Large intestine (tissue), 3 donors: ENCODE measurements around the gene PLXNA3. TPM values are rescaled to one million over a fixed set of nuclear protein-coding genes. Genes with fewer than 3 reads are reported as not detected.
"Not testable (repeated sequence)": the region's sequence is repeated elsewhere in the genome, so short reads cannot be mapped to it uniquely, and the experiment has no call there.

Source experiments
- DNase-seq, 2 donors: peaks; one replicate each; pipeline versions ENCODE4 v3.0.0 to v3.0.0-alpha.2; 2013
- H3K27ac ChIP-seq: one replicate; pipeline ENCODE4 v1.5.1; 2013; ENCODE audit warnings: low read length
- H3K27me3 ChIP-seq: 2 replicates; pipeline ENCODE4 v1.6.1; 2013; ENCODE audit warnings: low read length; ENCODE audit not compliant: control insufficient read depth, insufficient read depth
- H3K36me3 ChIP-seq: 2 replicates; pipeline ENCODE4 v1.6.1; 2013; ENCODE audit warnings: low read length; ENCODE audit not compliant: control insufficient read depth, insufficient read depth
- H3K4me1 ChIP-seq: one replicate; pipeline ENCODE4 v1.6.1; 2013; ENCODE audit warnings: low read length; ENCODE audit not compliant: control insufficient read depth, insufficient read depth
- H3K4me3 ChIP-seq: one replicate; pipeline ENCODE4 v1.5.1; 2013; ENCODE audit warnings: low read length
- H3K9me3 ChIP-seq: one replicate; pipeline ENCODE4 v1.6.1; 2013; ENCODE audit warnings: mild to moderate bottlenecking, low read depth, low read length, moderate library complexity; ENCODE audit not compliant: control insufficient read depth
- WGBS: methylation state at CpG from one replicate; pipeline ENCODE4 v1.1.5; 2013; ENCODE audit warnings: low lambda C conversion rate; ENCODE audit not compliant: insufficient coverage; 5-methylcytosine and 5-hydroxymethylcytosine counted together
- polyA plus RNA-seq: library from polyadenylated mRNA; unstranded; fragments of 120-200 nt; gene quantifications from one replicate; pipeline ENCODE4 v1.2.1, GENCODE V29; 2013

Gene PLXNA3
- polyA plus RNA-seq, 1 donor = 37.2 TPM

DNA sequence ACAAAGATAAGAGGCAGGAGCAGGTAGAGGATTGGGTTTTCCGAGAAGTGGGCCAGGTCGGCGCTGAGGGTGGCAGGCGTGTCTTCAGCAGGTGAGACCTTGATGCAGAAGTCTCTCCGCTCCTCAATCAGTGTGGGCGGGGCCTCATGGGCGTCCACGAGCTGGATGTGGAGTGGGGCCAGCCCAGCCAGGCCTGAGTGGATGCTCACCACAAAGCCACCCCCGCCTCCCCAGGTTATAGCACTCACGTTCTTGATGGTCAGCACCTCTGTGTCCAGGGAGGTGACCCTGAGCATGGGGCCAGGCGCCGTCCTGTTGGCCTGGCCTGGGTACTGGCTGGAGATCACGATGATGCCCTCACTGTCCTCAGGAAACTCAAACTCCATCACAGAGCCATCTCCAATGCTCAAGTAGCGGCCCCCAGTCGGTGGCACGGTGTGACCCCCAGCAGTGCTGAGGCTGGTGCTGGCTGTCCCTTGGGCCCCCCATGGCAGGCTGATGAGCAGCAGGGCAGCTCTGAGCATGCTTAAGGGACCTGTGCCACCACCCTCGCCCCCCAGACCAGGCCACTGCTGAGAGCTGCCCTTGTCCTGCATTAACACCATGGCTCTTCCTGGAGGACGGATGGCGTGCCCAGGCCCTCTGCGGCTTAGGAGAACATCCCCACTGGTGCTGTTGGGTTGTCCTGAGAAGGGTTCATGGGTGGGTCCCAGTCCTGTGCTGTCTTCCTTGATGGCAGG is 30.4 kb downstream of the PLXNA3 start:
- H3K36me3 ChIP-seq = peaks cover 19% of the 10 kb centered on the region
- peaks cover 24% of the 10 kb centered on the region for H3K4me1 ChIP-seq
- DNase-seq = no peak
- no CpG with 5 or more reads among the region's 20 CpGs for WGBS
- H3K27me3 ChIP-seq = no peaks in the 10 kb centered on the region
- H3K27ac ChIP-seq = no peak overlapping the region
- H3K9me3 ChIP-seq = no peaks in the 10 kb centered on the region
- no peak overlapping the region for H3K4me3 ChIP-seq

DNA sequence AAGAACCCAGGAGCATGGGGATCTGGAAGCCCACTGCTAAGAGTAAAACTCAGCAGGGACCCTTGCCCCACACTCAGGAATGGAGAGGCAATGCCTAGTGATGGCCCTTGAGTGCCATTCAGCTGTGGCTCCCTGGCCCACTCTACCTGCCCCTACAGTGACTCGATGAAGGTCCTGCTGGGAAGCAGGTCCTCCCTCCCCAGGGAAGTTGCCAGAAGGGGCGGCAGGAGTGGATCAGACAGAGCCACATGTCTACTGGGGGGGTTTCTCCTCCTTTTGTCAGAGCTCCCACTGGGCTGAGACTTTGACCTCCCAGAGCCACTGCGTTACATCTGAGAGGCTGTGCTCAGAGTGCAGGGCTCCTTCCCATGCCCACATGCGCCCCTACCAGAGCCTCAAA is 31.1 kb downstream of the PLXNA3 start:
- peak overlapping the region; percentile 64 for H3K4me3 ChIP-seq
- no peak for DNase-seq

DNA sequence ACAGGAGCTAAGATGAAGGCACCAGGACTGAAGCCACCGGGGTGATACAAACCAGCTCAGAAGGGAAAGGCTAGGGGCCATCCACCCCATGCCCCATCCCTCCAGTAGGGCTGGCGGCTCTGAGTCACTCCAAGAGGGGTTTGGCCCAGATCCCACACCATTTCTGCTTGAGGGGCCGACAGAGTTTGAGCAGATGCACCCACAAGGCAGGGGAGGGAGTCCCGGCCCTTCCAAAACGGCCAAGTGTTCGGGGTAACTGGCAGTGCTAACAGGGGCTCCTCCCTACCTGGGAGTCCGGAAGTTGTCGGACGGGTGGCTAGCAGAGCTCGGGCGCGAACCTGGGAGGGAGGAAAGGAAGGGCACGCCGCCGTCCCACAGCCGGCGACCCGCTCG is 31.9 kb downstream of the PLXNA3 start:
- H3K4me3 ChIP-seq = peak overlapping the region; percentile 64
- whole genome bisulfite sequencing = no CpG with 5 or more reads among the region's 19 CpGs
- peaks cover 20% of the 10 kb centered on the region for H3K4me1 ChIP-seq
- peaks cover 8% of the 10 kb centered on the region for H3K36me3 ChIP-seq
- H3K27me3 ChIP-seq = no peaks in the 10 kb centered on the region
- peak in 1 of 2 donors; percentile 39 for DNase-seq
- no peaks in the 10 kb centered on the region for H3K9me3 ChIP-seq
- peak overlapping the region; percentile 70 for H3K27ac ChIP-seq

More for the DNA sequence above, 31.1 kb downstream of the PLXNA3 start:
- no CpG with 5 or more reads among the region's 4 CpGs for WGBS
- no peaks in the 10 kb centered on the region for H3K9me3 ChIP-seq
- H3K36me3 ChIP-seq = peaks cover 16% of the 10 kb centered on the region
- peaks cover 24% of the 10 kb centered on the region for H3K4me1 ChIP-seq
- no peaks in the 10 kb centered on the region for H3K27me3 ChIP-seq
- H3K27ac ChIP-seq = no peak overlapping the region

DNA sequence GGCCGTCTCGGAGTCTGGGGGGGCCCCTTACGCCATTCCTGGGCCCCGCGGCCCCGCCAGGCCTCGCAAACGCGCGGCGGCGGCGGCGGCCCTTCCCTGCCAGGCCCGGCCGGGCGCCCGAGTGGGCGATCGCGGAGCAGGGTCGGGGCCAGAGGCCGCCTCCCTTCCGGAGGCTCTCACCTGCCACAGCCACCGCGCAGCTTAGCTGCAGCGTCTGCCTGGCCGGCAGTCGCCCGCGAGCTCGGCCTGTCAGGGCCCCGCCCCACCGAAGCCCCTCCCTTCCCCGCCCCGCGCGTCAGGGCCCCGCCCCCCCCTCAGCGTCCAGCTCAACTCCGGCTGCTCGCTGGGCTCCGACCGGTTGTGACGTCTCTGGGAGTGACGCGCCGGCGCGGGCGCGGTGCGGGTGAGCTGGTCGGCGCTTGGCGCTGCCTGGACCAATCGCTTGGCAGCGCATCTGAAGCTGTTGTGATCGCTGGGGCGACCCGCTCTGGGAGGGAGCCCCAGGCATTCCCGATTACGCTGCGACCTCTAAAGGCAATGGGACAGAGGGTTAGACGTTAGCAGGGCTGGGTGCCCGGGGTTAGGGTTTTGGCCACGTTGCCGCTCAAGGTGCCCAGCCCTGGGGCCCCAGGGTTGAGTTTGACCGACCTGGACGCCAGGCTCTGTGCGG is 32.5 kb downstream of the PLXNA3 start, which contains the start of gene SLC10A3:
SLC10A3 (minus strand) TSS at position 216 of the 670 bp plus-strand sequence. CDS start 1,689 bp downstream, outside the sequence.
- Histone ChIP-seq H3K4me1 (peaks cover 14% of the 10 kb centered on the region), H3K27me3 (no peaks in the 10 kb centered on the region), H3K9me3 (no peaks in the 10 kb centered on the region), H3K27ac (peak within 1 kb of the TSS; percentile 99), H3K4me3 (peak within 1 kb of the TSS; percentile 83), H3K36me3 (peaks cover 5% of the 10 kb centered on the region)
- no CpG with 5 or more reads among the region's 71 CpGs for WGBS
- DNase-seq = peak; percentile 93

DNA sequence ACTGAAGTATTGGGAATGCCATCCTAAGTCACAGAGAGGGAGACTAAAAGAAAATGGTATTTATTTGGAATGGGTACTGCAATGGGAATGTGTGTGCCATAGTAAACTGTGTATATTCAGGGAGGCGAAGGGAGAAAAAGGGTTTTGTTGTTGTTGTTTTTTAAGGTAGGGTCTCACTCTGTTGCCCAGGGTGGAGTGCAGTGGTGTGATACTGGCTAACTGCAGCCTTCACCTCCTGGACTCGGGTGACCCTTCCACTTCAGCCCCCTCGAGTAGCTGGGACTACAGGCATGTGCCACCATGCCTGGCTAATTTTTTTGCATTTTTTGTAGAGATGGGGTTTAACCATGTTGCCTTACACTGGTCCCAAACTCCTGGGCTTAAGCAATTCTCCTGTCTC is 36.6 kb downstream of the PLXNA3 start:
- DNase-seq = no peak
- Histone ChIP-seq H3K27me3 (no peaks in the 10 kb centered on the region), H3K4me1 (peaks cover 1% of the 10 kb centered on the region), H3K27ac (no peak overlapping the region), H3K9me3 (no peaks in the 10 kb centered on the region), H3K4me3 (no peak overlapping the region), H3K36me3 (no peaks in the 10 kb centered on the region)
- WGBS = no CpG with 5 or more reads among the region's 3 CpGs

DNA sequence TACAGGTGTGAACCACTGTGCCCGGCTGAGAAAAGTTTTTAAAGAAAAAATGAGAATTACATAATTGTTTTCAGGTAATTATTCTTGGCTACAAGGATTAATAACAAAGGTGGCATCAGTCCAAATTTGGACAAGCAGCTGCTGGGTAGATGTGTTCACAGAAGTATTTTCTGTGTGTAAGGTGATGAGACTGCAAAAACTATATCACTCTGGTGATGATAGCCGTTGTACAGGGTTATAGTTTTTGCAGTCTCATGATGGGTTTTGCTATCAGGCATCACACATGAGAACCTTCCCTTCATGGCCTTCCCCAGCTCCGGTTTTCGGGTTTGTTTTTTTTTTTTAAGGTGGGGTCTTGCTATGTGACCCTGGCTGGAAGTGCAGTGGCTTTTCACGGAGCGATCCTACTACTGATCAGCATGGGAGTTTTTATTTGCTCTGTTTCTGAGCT is 37.4 kb downstream of the PLXNA3 start:
- DNase-seq = no peak
- no CpG with 5 or more reads among the region's 6 CpGs for WGBS
- Histone ChIP-seq H3K27me3 (no peaks in the 10 kb centered on the region), H3K4me3 (no peak overlapping the region), H3K27ac (no peak overlapping the region), H3K9me3 (no peaks in the 10 kb centered on the region), H3K36me3 (no peaks in the 10 kb centered on the region), H3K4me1 (no peaks in the 10 kb centered on the region)

DNA sequence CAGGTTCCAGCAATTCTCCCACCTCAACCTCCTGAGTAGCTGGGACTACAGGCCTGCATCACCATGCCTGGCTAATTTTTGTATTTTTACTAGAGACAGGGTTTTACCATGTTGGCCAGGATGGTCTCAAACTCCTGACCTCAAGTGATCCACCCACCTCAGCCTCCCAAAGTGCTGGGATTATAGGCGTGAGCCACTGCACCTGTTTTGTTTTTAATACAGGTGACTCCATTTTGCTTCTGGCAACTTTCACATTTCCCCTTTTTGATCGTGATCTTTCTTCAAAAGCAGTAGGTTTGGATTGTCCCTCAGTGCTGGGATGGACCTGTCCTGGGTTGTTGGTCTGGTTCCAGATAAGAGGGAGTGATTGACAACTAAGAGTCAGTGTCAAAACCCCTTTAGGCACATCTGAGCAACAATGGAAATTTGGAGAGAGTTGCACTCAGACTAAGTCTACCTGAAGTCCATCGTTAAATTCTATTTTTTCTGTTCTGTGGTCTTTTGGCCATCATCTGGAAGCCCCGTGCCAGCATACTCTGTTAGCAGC is 38.6 kb downstream of the PLXNA3 start:
- H3K27ac ChIP-seq, H3K36me3 ChIP-seq, DNase-seq, H3K9me3 ChIP-seq, H3K27me3 ChIP-seq, H3K4me3 ChIP-seq, H3K4me1 ChIP-seq: not testable (repeated sequence)
- no CpG with 5 or more reads among the region's 4 CpGs for WGBS

DNA sequence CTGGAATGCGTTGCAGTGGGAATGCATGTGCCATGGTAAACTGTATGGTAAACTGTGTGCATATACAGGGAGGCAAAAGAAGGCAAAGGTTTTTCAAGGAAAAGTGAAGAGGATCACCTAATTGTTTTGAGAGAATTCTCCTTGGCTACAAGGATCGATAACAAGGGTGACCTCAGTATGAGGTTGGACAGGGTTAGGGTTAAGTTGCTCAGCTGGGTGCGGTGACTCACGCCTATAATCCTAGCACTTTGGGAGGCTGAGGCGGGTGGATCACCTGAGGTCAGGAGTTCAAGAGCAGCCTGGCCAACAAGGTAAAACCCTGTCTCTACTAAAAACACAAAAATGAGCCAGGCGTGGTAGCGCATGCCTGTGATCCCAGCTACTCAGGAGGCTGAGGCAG is 43.3 kb downstream of the PLXNA3 start:
- WGBS = no CpG with 5 or more reads among the region's 7 CpGs
- DNase-seq = not testable (repeated sequence)

DNA sequence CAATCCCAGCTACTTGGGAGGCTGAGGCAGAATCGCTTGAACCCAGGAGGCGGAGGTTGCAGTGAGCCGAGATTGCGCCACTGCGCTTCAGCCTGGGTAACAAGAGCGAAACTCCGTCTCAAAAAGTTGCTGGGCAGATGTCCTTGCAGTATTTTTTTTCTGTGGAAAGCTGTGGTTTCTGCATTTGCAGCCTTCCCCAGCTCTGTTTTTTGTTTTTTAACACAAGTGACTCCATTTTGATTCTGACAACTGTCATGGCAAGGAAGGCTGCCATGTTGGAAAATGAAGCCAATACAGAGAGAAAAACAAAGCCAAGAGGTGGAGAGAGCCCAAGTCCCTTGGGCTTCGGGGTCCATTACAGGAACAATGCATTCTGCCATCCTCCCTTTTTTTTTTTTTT is 44.0 kb downstream of the PLXNA3 start:
- Histone ChIP-seq H3K4me3 (no peak overlapping the region), H3K36me3 (peaks cover 16% of the 10 kb centered on the region), H3K4me1 (no peaks in the 10 kb centered on the region), H3K27ac (no peak overlapping the region), H3K27me3 (no peaks in the 10 kb centered on the region), H3K9me3 (no peaks in the 10 kb centered on the region)
- whole genome bisulfite sequencing = no CpG with 5 or more reads among the region's 8 CpGs
- DNase-seq = no peak

More for the DNA sequence above, 43.3 kb downstream of the PLXNA3 start:
- H3K36me3 ChIP-seq = peaks cover 11% of the 10 kb centered on the region
- not testable (repeated sequence) for H3K9me3 ChIP-seq, H3K27ac ChIP-seq, H3K4me3 ChIP-seq, H3K4me1 ChIP-seq, H3K27me3 ChIP-seq

DNA sequence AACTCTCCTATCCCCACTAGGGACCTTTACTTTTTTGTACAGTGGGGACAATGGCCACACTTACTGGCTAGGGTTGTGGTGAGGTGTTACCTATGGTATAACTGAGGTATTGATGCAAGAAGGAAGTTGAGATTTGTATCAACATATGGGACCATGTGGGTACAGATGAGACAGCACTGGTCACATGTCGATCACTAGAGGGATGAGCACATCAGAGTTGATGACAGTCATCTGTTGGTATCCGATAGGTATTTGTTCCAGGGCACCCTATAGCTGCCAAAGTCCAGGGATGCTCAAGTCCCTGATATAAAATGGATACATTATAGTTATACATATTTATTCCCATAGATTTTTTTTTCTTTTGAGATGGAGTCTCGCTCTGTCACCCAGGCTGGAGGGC is 44.9 kb downstream of the PLXNA3 start:
- Histone ChIP-seq H3K4me1 (no peaks in the 10 kb centered on the region), H3K36me3 (peaks cover 23% of the 10 kb centered on the region), H3K4me3 (no peak overlapping the region), H3K27me3 (no peaks in the 10 kb centered on the region), H3K9me3 (no peaks in the 10 kb centered on the region), H3K27ac (no peak overlapping the region)
- no CpG with 5 or more reads among the region's 3 CpGs for WGBS
- no peak for DNase-seq
